Stimulated activated CD8-positive, alpha-beta memory T cell treated with anti-CD3 and anti-CD28 coated beads, Interleukin-4, amount 100 ng/mL, for 4 hours (primary cell): Measurements from ENCODE around the gene TIAM1.

Experiments
- DNase-seq, 2 donors: peaks; one replicate each; pipeline ENCODE4 v3.0.0-alpha.2; 2020; ENCODE audit warnings: low read depth in 2 of 2, low spot score in 1 of 2

TIAM1 gene

DNA sequence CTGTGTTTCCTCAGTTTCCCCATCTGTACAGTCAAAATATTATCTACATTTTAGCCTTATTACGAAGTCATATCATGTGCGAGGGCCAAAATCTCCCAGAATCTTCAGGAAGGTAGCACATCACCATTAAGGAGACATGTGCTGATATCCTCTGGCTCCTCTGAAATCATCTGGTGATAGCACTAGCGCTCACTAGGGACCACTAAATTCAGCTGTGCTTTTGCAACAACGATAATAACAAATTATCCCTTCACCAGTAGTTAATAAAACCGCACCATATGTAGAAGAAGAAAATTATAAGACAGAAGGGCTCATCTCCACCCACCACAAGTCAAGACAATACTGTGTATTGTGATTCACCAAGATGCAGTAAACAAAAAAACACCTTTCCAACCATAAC lies 53.3 kb downstream of the TIAM1 start:
- no peak for DNase-seq

DNA sequence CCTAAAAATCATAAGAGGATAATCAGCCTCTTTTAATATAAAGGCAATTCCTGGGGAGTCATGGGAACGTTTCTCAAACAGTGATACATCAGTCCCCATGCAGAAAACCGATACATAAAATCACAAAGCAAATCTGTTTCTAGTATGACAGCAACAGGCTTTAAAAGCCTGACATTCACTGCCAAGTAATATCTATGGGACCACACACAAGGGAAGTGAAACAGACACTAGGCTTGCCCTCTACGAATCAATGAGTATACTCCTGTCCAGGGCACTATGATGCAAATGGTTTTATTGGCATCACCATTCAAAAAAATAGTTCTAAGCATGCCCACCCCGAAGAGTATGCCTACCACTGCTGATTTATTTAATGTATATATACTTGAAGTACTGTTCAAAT lies 54.4 kb downstream of the TIAM1 start:
- no peak for DNase-seq

DNA sequence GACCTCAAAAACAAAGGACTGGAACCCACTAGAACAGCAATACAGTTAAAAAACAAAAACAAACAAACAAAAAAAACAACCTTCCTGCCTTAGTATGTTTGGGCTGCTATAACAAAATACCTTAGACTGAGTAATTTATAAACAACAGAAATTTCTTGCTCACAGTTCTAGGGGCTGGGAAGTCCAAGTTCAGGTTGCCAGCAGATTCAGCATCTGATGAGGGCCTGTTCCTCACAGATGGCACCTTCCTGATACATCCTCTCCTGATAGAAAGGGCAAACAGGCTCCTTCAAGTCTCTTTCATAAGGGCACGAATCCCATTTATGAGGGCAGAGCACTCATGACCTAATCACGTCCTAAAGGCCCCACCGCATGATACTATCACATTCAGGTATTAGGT lies 55.9 kb downstream of the TIAM1 start:
- no peak for DNase-seq

DNA sequence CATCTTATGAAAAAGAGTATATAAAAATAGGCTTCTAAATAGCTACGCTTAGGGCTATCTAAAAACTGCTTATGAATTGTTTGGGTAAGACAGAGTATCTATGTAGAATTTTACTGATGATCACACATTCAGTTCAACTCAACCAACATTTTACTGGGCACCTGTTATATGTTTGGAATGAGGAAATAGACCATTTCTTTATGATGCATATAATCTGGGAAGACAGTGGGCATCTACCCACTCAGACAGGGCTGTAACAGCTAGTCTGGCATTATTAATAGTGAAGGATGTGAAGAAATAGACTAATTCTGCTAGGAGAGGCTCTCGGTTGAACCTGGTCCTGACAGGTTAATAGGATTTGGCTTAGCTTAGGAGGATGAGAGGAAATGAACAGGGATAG lies 56.9 kb downstream of the TIAM1 start:
- DNase-seq, result no peak

DNA sequence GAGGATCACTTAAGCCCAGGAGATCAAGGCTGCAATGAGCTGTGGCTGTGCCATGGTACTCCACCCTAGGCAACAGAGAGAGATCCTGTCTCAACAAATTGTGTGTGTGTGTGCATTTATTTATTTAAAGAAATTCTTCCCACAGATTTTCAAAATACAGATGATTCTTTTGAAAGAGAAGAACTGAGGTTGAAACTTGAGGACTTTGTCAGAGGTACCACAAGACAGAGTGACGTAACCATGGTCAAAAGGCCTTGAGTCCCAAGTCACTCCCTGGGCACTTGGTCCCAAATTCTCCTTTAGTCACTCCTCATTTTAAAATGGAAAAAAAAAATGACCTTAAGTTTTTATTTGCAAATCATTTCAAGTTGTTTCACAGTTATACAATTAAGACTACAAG lies 57.4 kb downstream of the TIAM1 start:
- no peak for DNase-seq

DNA sequence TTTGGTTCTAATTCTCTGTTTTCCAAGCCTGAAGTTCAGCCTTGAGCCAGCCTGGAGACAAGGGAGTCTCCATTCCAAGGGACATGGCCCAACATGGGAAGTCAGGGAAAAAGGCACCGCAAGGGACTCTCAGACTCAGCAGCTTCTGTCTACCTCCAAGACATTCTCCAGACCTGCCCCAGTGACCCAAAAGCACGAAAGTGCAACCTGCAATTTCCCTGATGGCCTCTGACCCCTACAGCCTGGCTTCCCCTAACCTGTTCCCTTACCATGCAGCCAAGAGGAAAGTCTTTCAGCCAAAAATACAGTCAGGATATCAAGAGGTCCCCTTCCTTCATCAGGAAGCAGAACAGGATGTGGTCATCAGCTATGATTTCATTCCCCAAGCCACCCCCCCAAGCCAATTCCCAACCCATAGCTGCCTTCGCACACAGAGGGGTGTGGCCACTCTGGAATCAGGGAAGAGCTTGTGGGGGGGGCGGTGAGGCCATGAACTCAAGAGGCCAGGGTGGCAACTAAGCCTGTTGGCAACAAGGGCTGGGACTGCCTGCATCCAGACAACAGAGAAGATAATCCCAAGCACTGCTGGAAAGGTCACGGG lies 59.2 kb downstream of the TIAM1 start:
- DNase-seq, result no peak

DNA sequence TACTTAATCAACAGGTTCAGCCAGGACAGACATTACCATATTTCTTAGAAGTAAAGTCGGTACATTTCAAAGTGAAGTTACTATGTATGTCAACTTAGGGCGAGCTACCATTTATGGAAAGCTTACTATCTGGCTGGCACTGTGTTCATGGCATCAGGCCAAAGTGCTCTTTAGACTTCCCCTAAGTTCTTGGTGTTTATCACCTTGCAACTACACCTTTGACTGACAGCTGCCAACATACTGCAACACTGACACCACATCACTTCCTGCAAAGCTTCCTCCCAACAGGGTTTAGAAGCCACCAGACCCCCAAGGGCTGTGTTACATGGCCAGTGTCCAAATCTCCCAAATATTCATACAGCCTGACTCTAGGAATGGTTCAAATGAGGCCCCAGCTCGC lies 61.0 kb downstream of the TIAM1 start:
- peak in 1 of 2 donors; percentile 2 for DNase-seq

DNA sequence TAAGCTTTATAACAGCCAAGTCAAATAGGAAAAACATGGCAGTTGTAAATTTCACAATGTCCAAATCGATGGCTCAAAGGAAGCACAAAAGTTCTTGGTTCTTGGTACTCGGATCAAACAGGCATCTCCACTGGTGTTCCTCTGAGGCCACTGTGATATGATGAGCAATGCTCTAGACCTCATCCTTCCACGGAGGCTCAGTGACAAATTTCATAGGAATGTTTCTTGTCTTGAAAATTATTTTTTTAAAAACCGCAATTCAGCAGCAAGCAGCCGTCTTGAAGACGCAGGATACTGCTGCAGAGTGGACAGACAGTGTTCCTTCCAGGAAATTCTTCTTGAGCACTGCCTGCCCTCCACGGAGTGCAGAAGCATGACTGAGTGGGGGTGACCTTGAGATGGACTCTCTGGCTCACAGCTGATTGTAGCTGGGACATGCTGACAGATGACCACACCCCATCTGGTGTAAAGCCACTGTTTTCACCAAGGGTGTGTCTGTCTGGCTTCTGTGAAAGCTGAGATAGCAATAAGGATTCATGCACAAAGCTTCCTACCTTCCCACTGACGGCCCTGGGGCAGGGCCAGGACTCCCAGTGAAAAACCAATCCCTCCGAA lies 61.9 kb downstream of the TIAM1 start:
- no peak for DNase-seq

DNA sequence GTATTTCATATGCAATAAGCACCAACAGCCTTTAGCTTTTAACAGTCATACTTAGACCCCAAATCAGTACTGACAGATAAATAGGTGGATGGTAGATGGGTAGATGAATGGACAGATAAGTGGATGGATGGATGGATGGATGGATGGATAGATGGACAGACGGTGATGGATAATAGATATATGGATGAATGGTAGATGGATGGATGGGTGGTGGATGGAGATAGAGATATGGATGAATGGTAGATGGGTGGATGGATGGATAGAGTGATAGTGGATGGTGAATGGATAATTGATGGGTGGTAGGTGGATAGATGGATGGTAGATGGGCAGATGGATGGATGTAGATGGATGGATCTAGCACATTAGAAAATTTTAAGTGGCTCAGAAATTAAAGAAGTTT lies 62.5 kb downstream of the TIAM1 start:
- DNase-seq, result no peak

DNA sequence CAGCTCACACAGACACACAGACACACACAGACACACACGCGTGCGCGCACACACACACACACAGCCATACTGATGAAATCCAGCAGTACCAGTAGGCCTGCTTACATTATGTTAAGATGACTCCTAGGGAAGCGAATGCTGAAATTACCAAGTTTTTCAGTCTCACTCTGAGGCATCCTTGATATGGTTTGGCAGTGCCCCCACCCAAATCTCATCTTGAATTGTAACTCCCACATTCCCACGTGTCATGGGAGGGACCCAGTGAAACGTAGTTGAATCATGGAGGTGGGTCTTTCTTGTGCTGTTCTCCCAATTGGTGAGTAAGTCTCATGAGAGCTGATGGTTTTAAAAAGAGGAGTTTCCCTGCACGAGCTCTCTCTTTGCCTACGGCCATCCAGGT lies 64.1 kb downstream of the TIAM1 start:
- no peak for DNase-seq

DNA sequence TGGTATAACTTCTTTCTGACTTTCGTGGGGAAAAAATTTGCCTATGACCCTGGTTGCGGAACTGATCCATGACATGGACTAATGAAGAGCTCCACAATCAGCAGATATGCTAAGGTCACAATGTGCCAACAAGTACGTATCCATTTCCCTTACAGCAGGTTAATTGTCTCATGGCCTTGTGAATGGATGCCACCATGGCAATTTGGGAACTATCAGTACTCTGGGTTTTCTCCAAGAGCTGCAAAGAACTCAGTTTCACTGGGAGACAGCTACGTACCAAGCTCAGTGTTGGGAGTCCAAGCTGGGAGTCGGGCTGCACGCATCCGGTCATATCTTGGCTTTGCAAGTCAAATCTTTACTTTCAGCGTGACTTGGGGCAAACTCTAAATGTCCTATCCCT lies 64.8 kb downstream of the TIAM1 start:
- no peak for DNase-seq

DNA sequence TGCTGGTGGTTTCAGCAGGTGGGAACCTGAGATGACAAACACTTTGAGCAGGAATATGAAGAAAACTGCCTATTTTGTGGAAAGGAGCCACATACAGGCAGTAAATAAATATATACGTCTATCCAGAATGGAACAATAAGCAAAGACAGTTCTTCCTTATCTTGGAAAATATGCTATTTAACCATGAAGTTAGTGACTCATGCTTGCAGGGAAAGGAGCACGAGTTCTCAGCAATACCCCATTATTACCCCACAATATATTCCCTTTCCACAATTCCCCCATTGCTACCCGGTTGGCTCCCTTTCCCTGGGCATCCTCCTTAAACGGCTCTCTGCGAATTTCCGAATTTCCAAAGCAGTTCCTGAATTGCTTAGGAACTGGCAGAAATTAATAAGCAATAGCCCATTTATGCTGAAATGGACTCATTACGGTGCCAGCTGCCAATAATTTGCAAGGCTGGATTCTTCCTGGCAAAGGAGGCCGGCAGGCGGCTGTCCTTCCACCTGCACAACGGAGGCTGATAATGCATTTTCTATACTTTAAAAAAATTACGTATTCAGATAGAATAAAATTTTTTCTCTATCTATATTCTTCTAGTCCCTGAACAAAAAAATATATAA lies 65.4 kb downstream of the TIAM1 start:
- no peak for DNase-seq

DNA sequence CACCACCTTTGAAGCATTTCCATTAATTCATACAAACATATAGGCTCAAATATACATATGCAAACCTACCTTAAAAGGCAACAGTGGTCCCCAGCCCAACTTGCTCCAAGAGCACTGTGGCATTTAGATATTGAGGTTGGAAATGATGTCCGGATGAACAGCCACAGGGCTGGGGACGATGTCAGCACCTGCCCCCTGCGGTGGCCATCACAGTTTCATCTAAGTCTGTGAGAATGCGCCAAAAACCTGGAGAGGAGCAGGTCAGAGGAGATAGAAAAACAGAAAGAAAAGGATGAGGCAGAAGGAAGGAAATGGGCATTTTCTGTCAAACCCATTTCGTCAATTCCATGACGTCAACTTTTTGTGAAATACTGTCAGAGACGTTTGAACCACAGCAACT lies 67.4 kb downstream of the TIAM1 start:
- DNase-seq, result no peak

DNA sequence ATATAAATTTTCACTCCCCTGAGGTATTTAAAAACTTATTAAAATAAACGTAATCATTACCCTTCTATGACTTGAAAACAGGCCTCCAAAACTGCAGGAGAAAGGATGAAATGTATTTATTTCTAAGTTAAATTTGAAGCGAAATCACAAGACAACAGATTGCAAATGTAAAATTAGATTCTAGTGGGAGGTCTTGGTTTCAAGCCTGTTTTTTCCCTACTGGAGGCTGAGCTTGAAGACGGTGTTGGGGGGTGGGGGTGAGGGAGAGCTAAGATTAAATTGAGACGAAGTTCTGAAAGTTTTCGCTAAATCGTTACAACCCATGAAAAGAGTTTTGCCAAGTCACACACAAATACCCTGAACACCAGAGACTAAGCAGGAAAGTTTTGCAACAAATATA lies 68.2 kb downstream of the TIAM1 start:
- DNase-seq, result no peak

DNA sequence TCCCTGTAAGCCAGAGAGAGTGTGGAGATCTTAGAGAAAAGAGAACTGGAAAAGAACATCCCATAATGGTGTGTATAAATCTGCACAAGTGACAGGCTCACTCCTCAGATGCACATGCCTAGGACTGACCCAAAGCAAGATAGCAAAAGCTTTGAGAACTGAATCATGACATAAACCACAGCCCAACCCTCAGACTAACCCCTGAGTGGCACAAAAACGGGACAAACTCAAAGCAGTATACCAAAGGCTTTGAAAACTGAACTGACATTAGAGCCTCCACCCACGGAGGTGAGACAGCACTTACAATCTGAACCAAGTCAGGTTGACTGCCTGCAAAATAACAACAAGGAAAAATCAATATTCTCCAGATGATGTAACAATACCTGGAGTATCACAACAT lies 70.8 kb downstream of the TIAM1 start:
- no peak for DNase-seq

DNA sequence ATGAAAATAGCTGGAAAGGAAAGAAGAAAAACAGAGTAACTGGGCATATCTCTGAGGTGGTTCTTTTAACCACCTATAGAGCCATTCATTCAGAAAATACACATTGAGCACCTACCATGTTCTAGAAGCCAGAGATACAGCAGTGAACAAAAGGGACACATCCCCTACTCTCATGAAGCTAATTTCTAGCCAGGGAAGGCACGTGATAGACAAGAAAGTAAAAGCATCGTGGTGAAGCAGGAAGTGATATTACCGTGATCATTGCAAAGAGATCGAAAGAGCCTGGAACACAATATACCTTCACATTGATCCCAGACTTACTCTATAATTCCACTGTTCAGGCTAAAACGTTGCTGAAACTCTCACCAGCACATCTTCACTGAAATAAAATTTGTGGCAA lies 76.0 kb downstream of the TIAM1 start:
- no peak for DNase-seq

DNA sequence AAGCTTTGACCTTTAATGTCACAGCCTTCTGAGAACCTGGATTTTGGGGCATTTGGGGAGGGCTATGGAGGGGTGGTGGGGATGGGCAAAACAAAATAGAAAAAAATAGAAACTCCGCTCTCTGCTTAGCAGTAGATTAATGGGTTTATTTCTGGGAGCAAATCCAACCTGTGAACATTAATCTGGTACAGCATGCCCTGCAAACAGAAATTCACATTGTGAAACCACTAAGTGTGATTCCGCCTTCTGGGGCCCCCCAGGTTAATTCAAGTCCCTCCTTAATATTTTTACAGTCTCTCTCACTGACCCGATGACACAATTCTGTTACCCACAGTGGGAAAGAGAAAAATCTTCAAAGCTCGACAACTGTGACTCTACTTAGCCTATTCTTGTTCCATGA lies 76.4 kb downstream of the TIAM1 start:
- no peak for DNase-seq

DNA sequence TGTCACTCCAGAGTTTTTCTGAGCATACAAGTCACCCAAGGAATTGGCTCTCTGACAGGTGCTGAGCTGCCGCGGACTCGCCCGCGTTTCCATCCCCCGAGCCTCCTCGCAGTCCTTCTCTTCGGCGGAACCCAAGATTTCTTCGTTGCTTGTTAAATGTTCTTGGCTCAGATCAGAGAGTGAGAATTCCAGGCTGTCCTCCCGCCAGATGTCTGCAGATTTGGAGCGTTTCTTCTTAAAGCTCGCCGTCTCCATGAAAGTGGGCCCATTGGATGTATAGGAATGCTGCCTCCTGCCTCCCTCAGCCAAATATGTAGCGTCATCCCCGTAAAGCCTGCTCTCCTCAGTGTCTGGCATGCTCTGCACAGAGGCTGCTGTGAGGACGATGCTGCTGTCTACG lies 77.8 kb downstream of the TIAM1 start:
- DNase-seq, result no peak

DNA sequence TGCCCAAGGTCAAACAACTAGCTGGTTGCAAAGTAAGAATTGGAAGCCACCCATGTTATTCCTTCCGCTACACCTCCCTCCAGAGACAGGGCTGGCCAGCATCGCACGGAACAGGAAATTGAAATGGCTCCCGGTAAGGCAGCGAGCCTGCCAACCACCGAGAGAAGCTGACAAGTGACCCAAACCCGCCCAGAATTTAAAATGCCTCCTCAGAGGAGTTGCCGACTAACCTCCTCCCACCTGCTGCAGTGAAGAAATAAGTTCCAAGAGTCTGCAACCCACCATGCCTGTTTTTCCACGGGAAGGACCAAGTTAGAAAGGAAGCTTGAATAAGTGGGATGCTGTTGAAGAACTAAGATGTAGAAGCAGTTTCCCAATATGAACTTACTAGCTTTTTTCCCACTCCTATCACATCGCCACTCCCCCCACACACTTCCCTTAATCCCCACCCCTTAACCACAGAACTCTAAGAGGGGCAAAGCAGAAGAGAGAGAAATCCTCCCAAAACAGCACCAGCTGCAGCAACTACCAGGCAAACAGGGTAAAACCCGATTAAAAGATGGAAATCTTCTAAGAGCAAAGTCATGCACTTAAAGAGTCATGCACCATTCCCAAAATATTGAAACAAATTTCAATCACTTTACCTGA lies 78.6 kb downstream of the TIAM1 start:
- no peak for DNase-seq

DNA sequence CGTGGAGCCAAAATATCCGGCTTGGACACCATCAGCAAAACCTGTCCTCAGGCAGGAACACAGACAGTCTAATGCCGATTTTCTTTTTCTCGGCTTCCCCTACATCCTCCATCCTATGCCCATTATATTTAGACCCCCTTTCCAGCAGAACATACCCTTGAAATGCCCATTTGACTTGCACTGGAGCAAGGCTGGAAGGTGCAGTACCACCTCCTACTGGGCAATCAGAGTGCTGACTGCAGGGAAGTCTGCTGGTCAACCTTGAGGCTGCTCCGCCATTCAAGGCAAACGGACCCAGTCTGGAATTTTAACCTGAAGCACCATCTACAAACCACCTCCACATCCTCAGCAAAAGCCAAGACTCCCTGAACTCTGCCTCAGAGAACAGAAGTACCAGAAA lies 79.5 kb downstream of the TIAM1 start:
- no peak for DNase-seq

DNA sequence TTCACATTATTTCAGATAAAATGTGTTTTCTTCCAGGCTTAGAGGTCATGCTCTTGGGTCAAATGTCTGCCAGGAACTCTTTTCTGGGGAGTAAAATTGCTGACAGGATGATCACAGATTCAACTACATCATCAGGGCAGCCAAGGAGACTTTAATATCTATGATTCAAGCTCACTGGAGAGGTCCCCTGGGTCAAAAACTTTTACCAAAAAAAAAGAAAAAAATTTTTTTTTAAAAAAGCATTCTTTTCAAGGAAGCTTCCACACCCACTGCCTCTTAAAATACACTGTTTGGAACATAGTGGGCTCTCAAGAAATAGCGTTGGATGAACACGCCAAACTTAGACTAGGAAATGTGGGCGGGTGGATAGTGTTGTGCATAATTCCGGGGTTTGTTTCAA lies 81.3 kb downstream of the TIAM1 start:
- DNase-seq, result no peak

DNA sequence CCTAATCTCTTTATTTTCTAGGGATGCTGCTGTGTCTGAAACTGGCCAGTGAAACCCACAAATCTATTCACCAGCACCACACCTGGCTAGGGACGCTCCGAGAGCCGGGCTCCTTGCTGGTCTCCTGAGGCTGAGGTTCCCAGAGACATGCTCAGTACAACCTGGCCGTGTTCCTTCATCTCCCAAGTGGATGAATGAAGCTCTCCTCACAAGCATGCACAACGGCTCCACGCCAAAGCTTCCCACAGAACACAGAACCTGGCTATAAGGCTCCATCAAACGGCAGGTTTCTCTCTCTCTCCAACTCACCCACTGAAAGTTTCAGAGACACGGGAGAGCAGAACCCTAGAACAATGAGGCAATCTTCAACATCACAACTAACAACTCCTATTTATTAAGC lies 82.3 kb downstream of the TIAM1 start:
- no peak for DNase-seq

DNA sequence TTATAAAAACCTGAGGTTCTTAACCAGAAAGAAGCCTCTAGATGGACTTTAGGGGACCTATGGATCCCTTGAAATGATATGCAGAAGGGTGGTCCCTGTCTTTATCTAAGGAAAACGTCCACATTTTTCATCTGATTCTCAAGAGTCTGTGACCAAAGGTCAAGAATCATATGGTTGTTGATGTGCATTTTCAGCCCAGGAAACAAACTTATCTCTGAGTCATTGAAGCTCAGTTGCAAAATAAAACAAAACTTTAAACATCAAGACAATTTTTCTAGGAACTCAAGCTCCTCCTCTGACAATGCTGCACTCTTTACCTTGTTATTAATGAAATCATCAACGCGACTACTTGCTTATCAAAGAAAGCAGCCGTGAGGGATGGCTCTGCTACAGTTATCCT lies 83.3 kb downstream of the TIAM1 start:
- no peak for DNase-seq
